Measurements from ENCODE around the gene RPS6KA4.

RPS6KA4 gene

GRCh38 chr11:64357904-64358535 lies 942 bp upstream of the RPS6KA4 start:
- in situ Hi-C loops (cut with HindIII; ENCODE audit: low pct_ligation_motif_present, low pct_unique_long_range_greater_than_20kb, low sequenced_read_pairs): no loop called here

GRCh38 chr11:64358536-64358906 lies 441 bp upstream of the RPS6KA4 start:
- no peak for DNase-seq
- in situ Hi-C loops (cut with HindIII; ENCODE audit: low pct_ligation_motif_present, low pct_unique_long_range_greater_than_20kb, low sequenced_read_pairs): no loop called here

More at GRCh38 chr11:64357904-64358535, 942 bp upstream of the RPS6KA4 start:
- DNase-seq: peak; percentile 61

DNA sequence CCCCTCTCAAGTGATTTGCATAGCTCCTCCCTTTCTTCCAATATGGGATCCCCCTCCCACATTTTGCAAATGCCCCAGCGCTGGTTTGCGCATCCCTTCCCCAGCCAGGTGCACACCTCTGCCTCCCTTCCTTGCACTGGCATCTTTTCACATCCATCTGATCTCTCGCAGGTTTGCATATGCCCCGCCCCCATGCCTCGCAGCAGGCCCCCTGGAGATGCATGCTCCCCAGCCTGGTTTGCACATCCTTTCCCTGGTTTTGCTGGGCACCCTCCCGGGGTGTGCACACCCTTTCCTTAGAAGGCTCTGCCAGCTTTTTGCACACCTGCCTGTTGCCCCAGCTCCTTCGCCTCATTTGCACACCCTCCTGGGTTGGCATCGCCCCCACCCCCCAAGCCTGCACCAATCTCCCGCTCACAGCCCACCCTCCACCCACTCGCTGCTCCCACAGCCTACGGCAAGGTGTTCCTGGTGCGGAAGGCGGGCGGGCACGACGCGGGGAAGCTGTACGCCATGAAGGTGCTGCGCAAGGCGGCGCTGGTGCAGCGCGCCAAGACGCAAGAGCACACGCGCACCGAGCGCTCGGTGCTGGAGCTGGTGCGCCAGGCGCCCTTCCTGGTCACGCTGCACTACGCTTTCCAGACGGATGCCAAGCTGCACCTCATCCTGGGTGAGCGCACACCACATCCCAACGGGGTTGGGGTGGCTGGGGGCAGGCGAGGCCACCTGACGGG lies 917 bp downstream of the RPS6KA4 start:
- DNase-seq: no peak

GRCh38 chr11:64360448-64360921 lies 1.5 kb downstream of the RPS6KA4 start:
- in situ Hi-C loops (cut with HindIII; ENCODE audit: low pct_ligation_motif_present, low pct_unique_long_range_greater_than_20kb, low sequenced_read_pairs): no loop called here
- no peak for DNase-seq

More for the DNA sequence above, 917 bp downstream of the RPS6KA4 start:
- in situ Hi-C loops (cut with HindIII; ENCODE audit: low pct_ligation_motif_present, low pct_unique_long_range_greater_than_20kb, low sequenced_read_pairs): no loop called here

GRCh38 chr11:64361659-64362058 lies 2.7 kb downstream of the RPS6KA4 start:
- in situ Hi-C loops (cut with HindIII; ENCODE audit: low pct_ligation_motif_present, low pct_unique_long_range_greater_than_20kb, low sequenced_read_pairs): no loop called here
- no peak for DNase-seq

DNA sequence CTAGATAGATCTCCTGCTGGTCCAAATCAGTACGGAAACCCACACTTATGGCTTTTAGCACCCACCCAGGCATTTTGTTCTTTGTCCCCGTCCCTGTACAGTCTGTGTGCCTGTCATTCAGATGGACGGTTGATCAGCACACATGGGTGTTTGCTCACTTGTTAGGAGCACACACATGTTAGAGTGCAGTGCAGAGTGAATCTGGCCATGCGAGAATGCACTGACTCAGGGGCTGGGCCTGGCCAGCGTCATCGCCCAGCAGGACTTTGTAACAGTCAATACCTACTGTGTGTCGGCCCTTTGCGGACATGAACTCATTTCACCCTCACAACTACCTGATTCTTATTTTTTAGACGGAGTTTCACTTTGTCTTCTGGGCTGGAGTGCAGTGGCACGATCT lies 3.4 kb downstream of the RPS6KA4 start:
- in situ Hi-C loops (cut with HindIII; ENCODE audit: low pct_ligation_motif_present, low pct_unique_long_range_greater_than_20kb, low sequenced_read_pairs): no loop called here
- no peak for DNase-seq

- in situ Hi-C loops (cut with HindIII; ENCODE audit: low pct_ligation_motif_present, low pct_unique_long_range_greater_than_20kb, low sequenced_read_pairs): no loop called here
- DNase-seq: no peak
These were observed 5.5 kb downstream of the RPS6KA4 start for GRCh38 chr11:64364435-64364834.

DNA sequence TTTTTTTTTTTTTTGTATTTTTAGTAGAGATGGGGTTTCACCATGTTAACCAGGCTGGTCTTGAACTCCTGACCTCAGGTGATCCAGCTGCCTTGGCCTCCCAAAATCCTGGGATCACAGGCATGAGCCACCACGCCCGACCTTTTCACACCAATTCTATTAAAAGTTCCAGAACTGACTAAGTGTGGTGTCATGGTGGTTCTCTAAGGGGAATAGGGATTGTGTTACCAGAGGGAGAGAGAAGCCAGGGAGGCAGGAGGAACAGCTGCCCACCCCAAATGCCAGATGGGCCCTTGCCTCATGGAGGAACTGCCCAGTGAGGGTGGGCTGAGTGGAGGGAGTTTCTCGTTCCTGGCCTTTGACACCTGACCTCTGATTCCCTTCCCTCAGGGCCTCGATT lies 5.9 kb downstream of the RPS6KA4 start:
- in situ Hi-C loops (cut with HindIII; ENCODE audit: low pct_ligation_motif_present, low pct_unique_long_range_greater_than_20kb, low sequenced_read_pairs): no loop called here
- DNase-seq: no peak

GRCh38 chr11:64366751-64367150 lies 7.8 kb downstream of the RPS6KA4 start:
- DNase-seq: no peak
- in situ Hi-C loops (cut with HindIII; ENCODE audit: low pct_ligation_motif_present, low pct_unique_long_range_greater_than_20kb, low sequenced_read_pairs): no loop called here

GRCh38 chr11:64367931-64368672 lies 9.1 kb downstream of the RPS6KA4 start:
- in situ Hi-C loops (cut with HindIII; ENCODE audit: low pct_ligation_motif_present, low pct_unique_long_range_greater_than_20kb, low sequenced_read_pairs): no loop called here
- no peak for DNase-seq

GRCh38 chr11:64368673-64369074 lies 9.7 kb downstream of the RPS6KA4 start:
- in situ Hi-C loops (cut with HindIII; ENCODE audit: low pct_ligation_motif_present, low pct_unique_long_range_greater_than_20kb, low sequenced_read_pairs): no loop called here
- DNase-seq: no peak

- in situ Hi-C loops (cut with HindIII; ENCODE audit: low pct_ligation_motif_present, low pct_unique_long_range_greater_than_20kb, low sequenced_read_pairs): no loop called here
- no peak for DNase-seq
These were observed 10.8 kb downstream of the RPS6KA4 start for GRCh38 chr11:64369440-64370421.

DNA sequence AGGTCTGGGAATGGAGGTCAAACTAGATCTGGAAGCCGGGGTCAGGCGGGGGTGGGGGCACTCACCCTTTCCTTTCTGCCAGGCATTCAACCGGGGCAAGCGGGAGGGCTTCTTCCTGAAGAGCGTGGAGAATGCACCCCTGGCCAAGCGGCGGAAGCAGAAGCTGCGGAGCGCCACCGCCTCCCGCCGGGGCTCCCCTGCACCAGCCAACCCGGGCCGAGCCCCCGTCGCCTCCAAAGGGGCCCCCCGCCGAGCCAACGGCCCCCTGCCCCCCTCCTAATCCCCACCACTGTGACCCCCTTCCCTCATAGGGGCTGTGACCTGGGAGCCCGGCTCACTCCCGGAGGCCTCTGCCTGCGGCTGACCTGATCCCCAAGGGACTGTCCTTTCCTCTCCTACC lies 12.2 kb downstream of the RPS6KA4 start:
- DNase-seq: no peak

DNA sequence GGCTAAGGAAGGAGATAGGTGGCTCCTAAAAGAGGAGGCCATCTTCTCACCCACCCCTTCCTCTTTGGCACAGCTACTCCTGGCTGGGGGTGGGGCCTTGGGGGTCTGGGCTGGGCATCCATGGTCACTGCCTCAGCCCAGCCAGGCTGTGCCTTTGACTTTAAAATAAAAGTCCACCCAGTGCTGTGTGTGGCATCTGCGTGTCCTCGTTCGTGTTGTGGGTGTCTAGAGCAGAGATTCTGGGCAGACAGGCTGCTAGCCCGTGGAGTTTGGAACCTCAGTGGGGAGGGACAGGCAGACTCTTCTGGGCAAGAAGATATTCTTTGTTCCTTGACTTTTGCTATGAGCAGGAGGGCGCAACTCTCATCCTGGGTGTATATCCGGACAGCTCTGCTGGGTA lies 13.1 kb downstream of the RPS6KA4 start:
- in situ Hi-C loops (cut with HindIII; ENCODE audit: low pct_ligation_motif_present, low pct_unique_long_range_greater_than_20kb, low sequenced_read_pairs): no loop called here
- DNase-seq: no peak

More for the DNA sequence above, 12.2 kb downstream of the RPS6KA4 start:
- in situ Hi-C loops (cut with HindIII; ENCODE audit: low pct_ligation_motif_present, low pct_unique_long_range_greater_than_20kb, low sequenced_read_pairs): no loop called here

GRCh38 chr11:64372802-64373597 lies 14.0 kb downstream of the RPS6KA4 start:
- in situ Hi-C loops (cut with HindIII; ENCODE audit: low pct_ligation_motif_present, low pct_unique_long_range_greater_than_20kb, low sequenced_read_pairs): no loop called here
- DNase-seq: no peak

DNA sequence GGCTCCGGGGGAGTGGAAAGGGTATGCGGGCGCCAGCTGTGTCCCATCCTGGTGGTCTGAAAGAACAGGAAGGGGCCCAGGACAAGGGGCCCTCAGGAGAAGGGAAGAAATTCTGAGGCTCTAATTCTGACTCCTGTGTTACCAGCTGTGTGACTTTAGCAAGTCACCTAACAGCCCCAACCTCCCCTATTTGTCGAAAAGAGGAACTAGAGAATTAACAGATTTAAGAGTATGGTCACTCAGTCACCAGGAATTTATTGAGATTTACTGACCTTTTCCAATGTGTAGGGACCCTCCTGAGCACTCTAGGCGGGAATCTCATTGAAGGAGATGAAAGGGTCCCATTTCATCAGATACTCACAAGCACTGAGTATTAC lies 14.6 kb downstream of the RPS6KA4 start:
- no peak for DNase-seq
- in situ Hi-C loops (cut with HindIII; ENCODE audit: low pct_ligation_motif_present, low pct_unique_long_range_greater_than_20kb, low sequenced_read_pairs): no loop called here

- DNase-seq: no peak
- in situ Hi-C loops (cut with HindIII; ENCODE audit: low pct_ligation_motif_present, low pct_unique_long_range_greater_than_20kb, low sequenced_read_pairs): no loop called here
These were observed 17.1 kb downstream of the RPS6KA4 start for GRCh38 chr11:64376071-64376470.
